T follicular helper cell (primary cell): Measurements from ENCODE around the gene MAN2A1.

ENCODE experiments used
- DNase-seq: peaks from one replicate; pipeline ENCODE4 v3.0.0-alpha.2; 2020; ENCODE audit warnings: low read depth

The MAN2A1 gene

DNA sequence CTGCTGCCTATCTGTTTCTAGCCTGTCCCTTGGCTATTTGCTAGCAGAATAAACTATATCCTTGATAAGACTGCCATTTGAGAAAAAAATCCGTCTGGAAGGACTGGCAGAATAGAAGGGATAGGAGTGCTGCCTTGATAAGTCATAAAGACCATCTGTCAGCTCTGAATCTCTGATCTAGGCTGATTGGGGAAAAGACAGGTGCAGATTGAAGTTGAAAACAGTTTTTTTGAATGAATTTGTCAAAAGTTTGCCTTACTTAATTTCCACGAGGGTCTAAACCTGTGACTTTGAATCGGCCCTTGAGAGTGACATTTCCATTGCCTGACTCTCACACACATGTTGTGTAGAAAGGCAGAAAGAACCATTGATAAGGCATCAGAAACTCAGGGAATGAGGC lies 218.6 kb downstream of the MAN2A1 start:
- no peak for DNase-seq

DNA sequence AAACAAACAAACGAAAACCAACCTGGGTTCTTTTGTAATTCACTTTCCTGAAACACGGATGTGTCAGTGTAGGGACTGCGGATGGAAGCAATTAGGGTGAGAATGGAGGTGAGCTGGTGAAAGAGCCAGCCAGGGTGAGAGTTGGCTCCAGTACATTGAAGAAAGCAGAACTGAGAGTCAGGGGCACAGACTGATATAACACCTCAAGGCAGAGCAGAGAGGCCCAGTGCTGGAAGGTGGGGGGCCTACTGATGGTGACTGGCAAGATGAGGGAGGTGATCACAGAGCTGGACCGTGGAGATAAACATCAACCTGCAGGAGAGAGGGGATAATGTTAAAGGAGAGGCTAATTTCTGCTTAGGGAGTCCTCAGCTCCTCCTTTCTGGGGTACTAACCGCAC lies 221.1 kb downstream of the MAN2A1 start:
- no peak for DNase-seq

DNA sequence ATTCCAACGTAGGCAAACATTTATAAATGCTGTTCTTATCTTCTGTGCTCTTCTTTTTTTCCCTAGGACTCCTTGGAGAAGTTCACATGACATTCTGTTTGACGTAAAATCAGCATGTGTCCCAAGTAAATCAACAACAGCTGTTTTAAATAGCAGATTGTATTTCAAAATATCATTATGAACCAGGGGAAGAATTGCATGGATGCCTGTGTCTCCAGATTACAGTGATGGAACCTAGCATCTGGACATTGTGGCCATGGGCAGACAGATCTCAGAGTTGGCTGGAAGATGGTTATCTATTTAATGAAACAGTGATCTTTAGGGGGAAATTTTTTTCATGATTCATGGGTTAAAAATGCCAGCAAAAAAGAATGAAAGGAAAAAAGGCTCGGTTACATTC lies 222.0 kb downstream of the MAN2A1 start:
- DNase-seq, result no peak

DNA sequence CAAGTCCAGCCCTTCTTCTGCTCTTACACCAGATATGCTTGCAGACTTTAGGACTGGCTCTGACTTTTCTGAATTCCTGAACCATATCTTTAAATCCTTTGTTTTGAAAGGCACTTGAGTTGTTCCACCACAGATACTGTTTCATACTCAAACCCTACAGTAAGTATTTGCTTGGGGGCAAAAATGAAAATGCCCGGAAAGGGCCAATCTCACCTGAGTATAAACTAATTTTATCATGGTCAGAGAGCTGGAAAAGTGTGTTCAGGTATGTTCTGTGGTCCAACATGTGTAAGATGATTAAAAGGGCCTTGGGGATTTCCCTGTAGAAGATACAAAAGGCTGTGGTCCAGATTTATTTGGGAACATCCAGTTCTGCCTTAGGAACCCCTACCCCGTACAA lies 225.2 kb downstream of the MAN2A1 start:
- DNase-seq, result no peak

DNA sequence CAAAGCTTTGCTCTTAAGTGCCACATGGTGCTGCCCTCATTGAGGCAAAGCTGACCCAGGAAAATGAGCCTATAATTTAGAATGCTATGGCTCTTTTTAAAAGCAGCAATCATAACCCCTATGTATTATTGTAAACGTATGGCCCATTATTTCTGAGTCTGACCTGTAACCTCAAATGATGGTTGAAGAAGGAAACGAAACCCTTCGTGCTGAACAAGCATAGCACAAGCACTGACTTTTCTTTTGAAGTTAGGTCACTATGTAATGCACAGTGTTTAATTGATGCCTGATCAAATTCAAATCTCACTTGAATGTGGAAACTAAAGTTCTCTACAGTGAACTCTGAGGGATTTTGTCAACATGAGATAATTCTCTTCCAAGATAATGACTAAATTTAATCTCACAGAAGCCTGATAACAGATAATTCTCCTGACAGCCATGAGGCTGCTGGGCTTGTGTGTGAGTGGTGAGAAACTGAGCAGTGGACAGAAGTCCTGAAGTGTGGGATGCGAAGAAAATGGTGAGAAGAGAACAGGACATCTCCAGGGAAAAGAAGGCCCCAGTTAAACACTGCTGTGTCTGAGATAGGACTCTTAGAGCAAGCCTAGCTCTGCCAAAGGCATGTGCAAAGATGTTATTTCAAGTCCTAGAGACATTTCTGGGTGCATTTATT lies 226.9 kb downstream of the MAN2A1 start:
- no peak for DNase-seq
